Astrocyte (in vitro differentiated cells and primary cell): Measurements from ENCODE around the gene COMT.

Experiments
- EZH2 ChIP-seq: IDR thresholded peaks from 2 replicates; pipeline ENCODE4 v1.6.1; 2012; ENCODE audit warnings: mild to moderate bottlenecking, low read length, inconsistent platforms; ENCODE audit not compliant: insufficient read depth
- TF ChIP-seq, protein P1 (sequence below): IDR thresholded peaks from 2 replicates; pipeline ENCODE4 v1.5.1; 2011; ENCODE audit warnings: low read depth, mild to moderate bottlenecking, inconsistent platforms, low read length, moderate library complexity; ENCODE audit not compliant: insufficient read depth

DNA sequence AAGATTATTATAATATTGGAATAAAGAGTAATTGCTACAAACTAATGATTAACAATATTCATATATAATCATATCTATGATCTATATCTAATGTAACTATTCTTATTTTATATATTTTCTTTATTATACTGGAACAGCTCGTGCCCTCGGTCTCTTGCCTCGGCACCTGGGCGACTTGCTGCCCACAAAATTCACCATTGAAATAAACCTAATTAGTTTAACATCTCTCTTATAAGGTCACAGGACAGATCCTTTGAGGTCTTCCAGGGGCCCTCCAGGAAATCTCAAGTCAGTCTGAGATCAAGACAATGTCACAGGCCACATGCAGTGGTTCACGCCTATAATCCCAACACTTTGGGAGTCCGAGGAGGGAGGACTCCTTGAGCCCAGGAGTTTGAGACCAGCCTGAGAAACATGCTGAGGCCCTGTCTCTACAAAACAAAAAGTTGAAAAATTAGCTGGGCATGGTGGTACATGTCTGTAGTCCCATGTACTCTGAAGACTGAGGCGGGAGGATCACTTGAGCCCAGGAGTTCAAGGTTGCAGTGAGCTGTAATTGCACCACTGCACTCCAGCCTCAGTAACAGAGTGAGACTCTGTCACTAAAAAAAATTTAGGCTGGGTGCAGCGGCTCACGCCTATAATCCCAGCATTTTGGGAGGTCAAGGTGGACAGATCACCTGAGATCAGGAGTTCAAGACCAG is 6.6 kb downstream of the COMT start:
- TF ChIP-seq, protein P1, sequence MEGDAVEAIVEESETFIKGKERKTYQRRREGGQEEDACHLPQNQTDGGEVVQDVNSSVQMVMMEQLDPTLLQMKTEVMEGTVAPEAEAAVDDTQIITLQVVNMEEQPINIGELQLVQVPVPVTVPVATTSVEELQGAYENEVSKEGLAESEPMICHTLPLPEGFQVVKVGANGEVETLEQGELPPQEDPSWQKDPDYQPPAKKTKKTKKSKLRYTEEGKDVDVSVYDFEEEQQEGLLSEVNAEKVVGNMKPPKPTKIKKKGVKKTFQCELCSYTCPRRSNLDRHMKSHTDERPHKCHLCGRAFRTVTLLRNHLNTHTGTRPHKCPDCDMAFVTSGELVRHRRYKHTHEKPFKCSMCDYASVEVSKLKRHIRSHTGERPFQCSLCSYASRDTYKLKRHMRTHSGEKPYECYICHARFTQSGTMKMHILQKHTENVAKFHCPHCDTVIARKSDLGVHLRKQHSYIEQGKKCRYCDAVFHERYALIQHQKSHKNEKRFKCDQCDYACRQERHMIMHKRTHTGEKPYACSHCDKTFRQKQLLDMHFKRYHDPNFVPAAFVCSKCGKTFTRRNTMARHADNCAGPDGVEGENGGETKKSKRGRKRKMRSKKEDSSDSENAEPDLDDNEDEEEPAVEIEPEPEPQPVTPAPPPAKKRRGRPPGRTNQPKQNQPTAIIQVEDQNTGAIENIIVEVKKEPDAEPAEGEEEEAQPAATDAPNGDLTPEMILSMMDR, result no peak
- no peak for TF ChIP-seq EZH2
